Neuron (in vitro differentiated cells): ENCODE measurements around the gene CRYBA2.

Experiments used
- H2AFZ ChIP-seq: one replicate; pipeline ENCODE4 v1.6.1; 2013; ENCODE audit warnings: low read depth, mild to moderate bottlenecking, inconsistent platforms, low read length, moderate library complexity
- H3K27me3 ChIP-seq: one replicate; pipeline ENCODE4 v1.6.1; 2013; ENCODE audit warnings: low read length; ENCODE audit not compliant: insufficient read depth
- H3K36me3 ChIP-seq: one replicate; pipeline ENCODE4 v1.6.1; 2013; ENCODE audit warnings: low read length; ENCODE audit not compliant: insufficient read depth
- H3K4me1 ChIP-seq: one replicate; pipeline ENCODE4 v1.6.1; 2013; ENCODE audit warnings: low read length; ENCODE audit not compliant: insufficient read depth
- H3K4me3 ChIP-seq: 2 replicates; pipeline ENCODE4 v1.5.1; 2013; ENCODE audit warnings: mild to moderate bottlenecking, low read length, moderate library complexity
- H3K9me3 ChIP-seq: one replicate; pipeline ENCODE4 v1.6.1; 2013; ENCODE audit warnings: low read length

Gene CRYBA2

DNA sequence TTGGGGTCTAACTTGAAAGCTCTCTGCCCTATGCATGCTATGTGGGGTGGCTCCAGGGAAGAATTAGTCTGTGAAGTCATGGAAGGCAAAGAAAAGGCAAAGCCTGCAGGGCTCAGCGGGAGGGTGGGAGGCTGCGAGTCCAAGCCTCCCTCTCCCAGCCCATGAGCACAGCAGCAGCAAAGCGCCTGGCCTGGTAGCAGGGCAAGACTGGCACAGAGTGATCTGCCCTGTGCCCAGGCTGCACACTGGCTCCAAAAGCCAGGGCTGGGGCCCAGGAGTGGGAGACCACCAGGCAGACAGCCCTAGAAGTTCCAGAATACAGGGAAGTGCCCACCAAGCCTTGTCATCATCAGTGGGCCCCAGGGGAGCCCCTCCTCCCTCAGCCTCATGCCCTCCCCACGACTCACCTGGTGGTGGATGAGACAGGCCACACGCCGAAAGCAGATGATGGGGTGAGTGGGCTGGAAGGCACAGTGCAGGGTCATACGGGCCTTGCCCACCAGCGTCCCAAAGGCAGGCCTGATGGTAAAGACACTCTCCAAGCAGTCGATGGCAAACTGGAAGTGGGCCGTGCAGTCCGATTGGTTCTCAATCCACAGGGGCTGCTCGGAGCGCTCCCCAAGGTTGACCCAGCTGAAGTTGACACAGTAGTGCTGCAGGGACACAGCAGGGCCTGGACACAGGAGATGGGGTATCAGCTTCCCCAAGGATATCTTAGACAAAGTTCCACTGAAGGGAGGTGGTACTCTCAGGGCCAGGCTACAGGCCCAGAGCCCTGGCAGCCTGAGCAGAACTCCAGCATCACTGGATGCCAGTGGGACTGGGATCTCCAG is 36.0 kb upstream of the CRYBA2 start:
- H3K4me3 ChIP-seq: no peak overlapping the region
- H3K4me1 ChIP-seq: peaks cover 5% of the 10 kb centered on the region
- H3K27me3 ChIP-seq: peaks cover 12% of the 10 kb centered on the region
- no peaks in the 10 kb centered on the region for H3K36me3 ChIP-seq
- H2AFZ ChIP-seq: no peak overlapping the region
- no peaks in the 10 kb centered on the region for H3K9me3 ChIP-seq

DNA sequence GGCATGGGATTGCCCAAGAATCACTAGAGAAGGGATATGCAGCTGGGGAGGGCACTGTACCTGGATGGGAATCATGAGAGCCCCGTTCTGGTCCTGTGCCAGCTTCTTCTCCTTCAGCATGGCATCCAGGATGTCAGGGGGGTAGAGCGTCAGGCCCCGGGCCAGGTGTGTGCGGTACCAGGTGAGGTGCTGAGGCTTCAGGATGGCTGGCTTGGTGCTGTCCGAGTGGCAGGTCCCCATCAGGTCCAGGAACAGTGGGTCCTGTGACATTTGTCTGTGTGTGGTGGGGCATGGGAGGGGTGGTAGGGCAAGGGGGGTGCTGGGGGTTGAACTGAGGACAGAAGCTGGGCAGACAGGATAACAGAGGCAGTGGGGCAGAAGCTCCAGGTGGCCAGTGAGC is 34.9 kb upstream of the CRYBA2 start:
- Histone ChIP-seq H3K4me3 (no peak overlapping the region), H3K4me1 (peaks cover 10% of the 10 kb centered on the region), H3K27me3 (peaks cover 19% of the 10 kb centered on the region), H3K36me3 (no peaks in the 10 kb centered on the region), H3K9me3 (no peaks in the 10 kb centered on the region), H2AFZ (no peak overlapping the region)

DNA sequence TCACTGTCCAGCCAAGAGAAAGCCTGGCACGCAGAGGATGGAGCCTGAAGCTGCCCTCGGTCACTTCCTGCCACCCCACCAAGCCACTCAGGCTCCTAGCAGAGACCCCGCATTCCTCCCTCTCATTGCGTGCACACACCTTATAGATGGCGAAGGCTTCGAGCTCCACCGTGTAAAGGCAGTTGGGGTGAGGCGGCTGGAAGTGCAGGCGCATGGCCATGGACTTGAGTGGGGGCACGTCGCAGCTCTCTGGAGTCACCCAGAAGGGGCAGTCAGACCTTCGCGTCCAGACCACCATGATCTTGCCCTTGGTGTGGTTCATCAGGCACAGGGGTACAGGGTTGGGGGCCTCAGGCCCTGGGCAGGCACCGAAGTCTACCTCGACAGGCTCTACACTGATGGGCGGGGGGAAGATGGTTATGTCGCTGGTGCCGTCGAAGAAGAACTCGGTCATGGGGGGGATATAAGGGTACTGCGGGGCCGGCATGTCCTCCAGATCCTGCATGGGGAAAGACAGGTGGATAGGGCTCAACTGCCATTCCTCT is 34.4 kb upstream of the CRYBA2 start:
- H2AFZ ChIP-seq: no peak overlapping the region
- peaks cover 10% of the 10 kb centered on the region for H3K4me1 ChIP-seq
- no peaks in the 10 kb centered on the region for H3K36me3 ChIP-seq
- no peak overlapping the region for H3K4me3 ChIP-seq
- H3K27me3 ChIP-seq: peaks cover 21% of the 10 kb centered on the region
- no peaks in the 10 kb centered on the region for H3K9me3 ChIP-seq

DNA sequence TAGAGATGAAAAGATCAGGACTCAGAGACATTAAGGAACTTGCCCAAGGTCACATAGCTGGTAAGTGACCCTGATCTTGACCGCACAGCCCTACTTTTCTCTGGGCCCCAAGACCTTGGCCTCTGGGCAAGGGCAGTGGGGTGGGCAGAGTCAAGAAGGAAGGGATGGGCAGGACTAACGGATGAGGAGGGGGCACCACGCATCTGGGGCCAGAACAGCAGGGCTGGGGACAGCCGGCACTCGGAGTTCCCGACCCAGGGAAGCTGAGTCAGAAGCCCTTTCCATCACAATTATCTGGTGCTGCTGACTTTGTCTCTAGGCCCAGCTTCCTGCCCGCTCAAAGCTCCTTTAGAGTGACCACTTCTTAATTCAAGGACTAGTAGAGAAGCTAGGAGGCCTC is 33.7 kb upstream of the CRYBA2 start:
- Histone ChIP-seq H2AFZ (no peak overlapping the region), H3K36me3 (no peaks in the 10 kb centered on the region), H3K9me3 (no peaks in the 10 kb centered on the region), H3K27me3 (peaks cover 23% of the 10 kb centered on the region), H3K4me1 (peaks cover 10% of the 10 kb centered on the region), H3K4me3 (no peak overlapping the region)

DNA sequence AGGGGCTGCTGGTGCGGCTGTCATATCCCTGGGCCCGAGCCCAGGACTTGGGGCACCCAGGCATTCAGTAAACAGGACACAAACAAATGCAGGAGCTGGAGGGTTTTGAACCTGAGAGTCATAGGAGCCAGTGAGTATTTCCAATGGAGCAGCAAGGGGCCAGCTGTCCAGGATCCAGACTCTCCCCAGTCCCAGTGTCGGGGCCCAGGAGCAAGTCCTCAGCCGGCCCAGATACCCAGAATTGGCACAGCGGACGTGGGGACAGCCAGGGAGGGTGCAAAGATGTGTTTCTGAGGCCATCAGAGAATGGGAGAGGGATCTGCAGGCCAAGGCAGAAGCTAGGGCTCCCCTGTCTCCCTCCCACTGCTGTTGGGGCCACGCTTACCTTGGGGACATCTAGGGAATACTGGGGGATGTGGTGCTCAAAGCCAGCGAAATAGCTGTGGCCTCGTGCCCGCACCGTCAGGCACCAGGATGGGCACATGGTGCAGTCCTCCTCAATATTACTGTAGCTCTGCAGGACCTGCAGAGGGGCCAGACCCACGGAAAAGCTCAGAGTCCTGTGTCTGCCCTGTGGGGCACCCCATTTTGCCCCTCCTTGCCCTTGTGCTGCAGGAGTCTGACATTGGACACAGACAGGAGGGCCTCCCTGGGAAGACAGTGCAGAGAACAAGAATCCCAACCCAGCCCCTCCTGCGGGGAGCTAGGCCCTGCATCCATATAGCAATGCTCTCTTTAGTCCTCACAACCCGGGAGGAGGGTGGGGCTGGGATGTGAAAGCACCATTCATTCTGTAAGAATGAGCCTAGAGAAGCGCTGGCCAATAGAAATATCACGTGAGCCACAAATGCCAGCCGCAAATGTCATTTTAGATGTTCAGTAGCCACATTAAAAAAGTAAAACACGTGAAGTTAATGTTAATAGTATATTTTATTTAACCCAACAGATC is 32.7 kb upstream of the CRYBA2 start:
- Histone ChIP-seq H3K4me3 (no peak overlapping the region), H2AFZ (no peak overlapping the region), H3K36me3 (no peaks in the 10 kb centered on the region), H3K4me1 (peaks cover 10% of the 10 kb centered on the region), H3K9me3 (no peaks in the 10 kb centered on the region), H3K27me3 (peaks cover 29% of the 10 kb centered on the region)

DNA sequence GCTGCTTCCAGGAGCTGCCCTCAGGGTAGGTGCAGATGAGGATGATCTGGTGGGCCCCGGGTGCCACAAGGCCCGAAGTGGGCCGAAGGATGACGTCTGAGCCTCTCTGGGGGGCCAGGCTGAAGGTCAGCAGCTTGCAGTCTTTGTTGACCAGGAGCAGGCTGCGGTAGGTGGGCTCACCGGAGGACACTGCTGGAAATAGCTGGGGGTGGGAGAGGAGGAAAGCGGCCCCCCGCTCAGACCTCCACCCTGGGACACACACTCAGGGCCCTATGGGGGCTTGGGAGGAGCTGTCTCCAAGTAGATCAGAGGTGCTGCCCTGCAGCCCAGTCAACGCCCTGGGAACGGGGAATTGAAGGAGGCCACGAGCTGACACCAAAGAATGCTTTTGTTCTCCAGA is 30.8 kb upstream of the CRYBA2 start:
- H3K27me3 ChIP-seq: peaks cover 41% of the 10 kb centered on the region
- peaks cover 8% of the 10 kb centered on the region for H3K4me1 ChIP-seq
- no peak overlapping the region for H2AFZ ChIP-seq
- H3K4me3 ChIP-seq: no peak overlapping the region
- H3K36me3 ChIP-seq: no peaks in the 10 kb centered on the region
- H3K9me3 ChIP-seq: no peaks in the 10 kb centered on the region

DNA sequence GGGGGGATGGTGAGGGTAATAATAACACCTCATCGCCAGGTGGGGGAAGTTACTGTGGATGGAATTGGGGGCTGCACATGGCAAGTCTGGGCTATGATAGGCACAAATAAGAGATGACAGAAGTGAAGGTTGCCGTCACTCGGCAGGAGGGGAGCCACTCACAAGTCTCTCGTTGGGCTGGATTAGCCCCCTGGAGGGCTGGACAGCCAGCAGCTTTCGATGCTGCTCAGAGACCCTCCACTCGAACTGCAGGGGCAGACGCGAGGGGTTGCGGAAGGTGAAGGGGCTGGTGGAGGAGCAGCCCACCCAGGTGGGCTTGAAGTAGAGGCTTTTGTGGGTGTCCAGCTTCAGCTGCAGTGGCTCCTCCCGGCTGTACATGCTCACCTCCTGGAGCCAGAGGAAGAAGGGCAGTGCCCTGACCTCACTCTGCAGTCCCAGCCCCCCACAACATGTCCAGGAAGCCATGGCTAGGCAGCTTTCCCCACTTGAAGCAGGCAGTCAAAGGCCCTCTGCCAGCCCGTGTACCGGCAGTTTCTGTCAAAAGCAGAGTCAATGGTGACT is 29.9 kb upstream of the CRYBA2 start:
- Histone ChIP-seq H3K4me1 (peaks cover 8% of the 10 kb centered on the region), H3K27me3 (peaks cover 51% of the 10 kb centered on the region), H3K36me3 (no peaks in the 10 kb centered on the region), H3K9me3 (no peaks in the 10 kb centered on the region), H3K4me3 (no peak overlapping the region), H2AFZ (no peak overlapping the region)

DNA sequence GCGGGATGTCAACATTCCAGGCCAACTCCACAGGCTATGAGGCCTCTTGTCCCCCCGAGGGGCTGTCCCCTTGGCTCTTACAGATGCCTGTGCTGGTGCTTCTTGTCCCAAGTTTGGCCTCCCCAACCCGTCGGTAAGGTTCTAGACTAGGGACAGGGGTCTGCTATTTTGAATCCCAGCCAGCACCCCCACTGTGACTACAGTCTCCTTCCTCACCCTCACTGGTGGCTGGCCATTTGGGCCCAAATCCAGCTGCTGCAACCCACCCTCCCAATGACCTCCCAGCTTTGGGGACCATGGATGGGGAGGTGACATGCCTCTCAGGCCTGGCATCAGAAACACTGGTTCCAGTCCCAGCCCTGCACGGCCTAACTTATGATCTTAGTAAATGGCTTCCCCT is 29.4 kb upstream of the CRYBA2 start:
- H3K4me3 ChIP-seq: no peak overlapping the region

DNA sequence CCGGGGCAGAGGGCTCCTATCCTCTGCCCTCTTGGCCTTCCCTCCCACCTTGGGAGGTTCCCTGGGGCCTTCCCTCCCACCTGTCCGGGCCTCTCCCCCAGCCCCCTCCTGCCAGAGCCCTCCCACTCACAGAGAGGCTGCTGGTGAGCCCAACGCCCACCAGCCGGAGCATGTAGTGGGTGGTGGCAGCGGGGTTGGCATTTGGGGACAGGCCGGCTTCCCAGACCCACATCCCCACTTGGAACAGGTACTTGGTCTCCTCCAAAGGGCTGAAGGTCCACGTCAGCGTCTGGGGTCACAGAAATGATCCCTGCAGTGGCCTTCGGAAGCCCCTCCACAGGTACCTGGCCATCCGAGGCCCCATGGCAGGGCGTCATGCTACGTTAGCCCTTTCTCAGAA is 28.8 kb upstream of the CRYBA2 start:
- H3K36me3 ChIP-seq: no peaks in the 10 kb centered on the region
- H3K27me3 ChIP-seq: peaks cover 54% of the 10 kb centered on the region
- no peaks in the 10 kb centered on the region for H3K9me3 ChIP-seq
- no peak overlapping the region for H3K4me3 ChIP-seq
- no peak overlapping the region for H2AFZ ChIP-seq
- H3K4me1 ChIP-seq: peaks cover 8% of the 10 kb centered on the region

More for the DNA sequence above, 29.4 kb upstream of the CRYBA2 start:
- no peaks in the 10 kb centered on the region for H3K36me3 ChIP-seq
- no peak overlapping the region for H2AFZ ChIP-seq
- peaks cover 51% of the 10 kb centered on the region for H3K27me3 ChIP-seq
- H3K9me3 ChIP-seq: no peaks in the 10 kb centered on the region
- H3K4me1 ChIP-seq: peaks cover 8% of the 10 kb centered on the region

DNA sequence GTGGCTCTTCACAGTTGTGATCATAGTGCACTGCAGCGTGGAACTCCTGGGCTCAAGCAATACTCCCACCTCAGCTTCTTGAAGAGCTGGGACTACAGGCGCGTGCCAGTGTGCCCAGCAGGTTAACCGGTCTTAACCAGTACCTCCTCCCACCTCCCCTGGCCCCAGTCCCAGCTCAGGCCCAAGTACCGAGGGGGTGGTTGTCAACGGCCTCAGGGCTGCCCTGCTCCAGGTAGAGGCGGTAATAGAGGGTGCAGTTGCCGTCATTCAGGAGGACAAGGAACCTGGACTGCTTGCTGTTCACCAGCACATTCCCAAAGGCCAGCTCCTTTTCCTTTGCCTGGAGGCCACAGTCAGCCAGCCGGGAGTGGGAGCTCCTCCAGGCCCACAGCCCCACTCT is 28.4 kb upstream of the CRYBA2 start:
- no peak overlapping the region for H3K4me3 ChIP-seq
- no peaks in the 10 kb centered on the region for H3K36me3 ChIP-seq
- H3K9me3 ChIP-seq: no peaks in the 10 kb centered on the region
- H2AFZ ChIP-seq: no peak overlapping the region
- H3K4me1 ChIP-seq: peaks cover 8% of the 10 kb centered on the region
- H3K27me3 ChIP-seq: peaks cover 58% of the 10 kb centered on the region

DNA sequence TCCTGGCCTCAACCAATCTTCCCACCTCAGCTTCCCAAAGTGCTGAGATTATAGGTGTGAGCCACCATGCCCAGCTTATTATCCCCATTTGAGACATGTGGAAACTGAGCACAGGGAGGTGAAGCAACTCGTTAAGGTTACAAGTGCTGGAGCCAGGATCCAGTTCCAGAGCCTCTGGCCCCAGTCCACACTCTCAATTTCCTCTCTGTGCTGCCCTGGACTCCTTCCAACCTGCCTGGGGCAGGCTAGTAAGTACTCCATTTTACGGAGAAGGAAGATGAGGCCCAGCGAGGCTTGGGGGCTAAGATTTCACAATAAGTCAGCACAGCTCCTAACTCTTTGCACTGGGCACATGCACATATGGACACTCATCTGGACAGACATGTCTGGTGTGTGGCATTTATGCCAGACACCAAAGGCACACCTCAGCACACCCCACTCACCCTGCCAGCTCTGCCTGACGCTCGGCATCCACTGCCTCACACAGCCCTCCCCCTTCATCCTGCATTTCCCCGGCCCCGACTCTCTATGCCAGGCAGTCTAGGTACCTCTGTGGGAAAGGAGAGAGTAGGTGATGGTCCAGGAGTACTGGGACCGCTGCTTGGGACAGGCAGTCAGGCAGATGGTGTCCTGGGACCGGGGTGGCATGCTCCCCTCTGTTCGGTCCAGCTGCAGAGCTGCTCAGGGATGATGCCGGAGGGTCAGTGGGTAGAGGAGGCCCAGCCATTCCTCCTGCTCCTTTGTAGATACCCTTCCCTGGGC is 27.6 kb upstream of the CRYBA2 start:
- Histone ChIP-seq H3K27me3 (peaks cover 60% of the 10 kb centered on the region), H3K9me3 (no peaks in the 10 kb centered on the region), H3K4me3 (no peak overlapping the region), H3K4me1 (peaks cover 8% of the 10 kb centered on the region), H3K36me3 (no peaks in the 10 kb centered on the region), H2AFZ (no peak overlapping the region)

DNA sequence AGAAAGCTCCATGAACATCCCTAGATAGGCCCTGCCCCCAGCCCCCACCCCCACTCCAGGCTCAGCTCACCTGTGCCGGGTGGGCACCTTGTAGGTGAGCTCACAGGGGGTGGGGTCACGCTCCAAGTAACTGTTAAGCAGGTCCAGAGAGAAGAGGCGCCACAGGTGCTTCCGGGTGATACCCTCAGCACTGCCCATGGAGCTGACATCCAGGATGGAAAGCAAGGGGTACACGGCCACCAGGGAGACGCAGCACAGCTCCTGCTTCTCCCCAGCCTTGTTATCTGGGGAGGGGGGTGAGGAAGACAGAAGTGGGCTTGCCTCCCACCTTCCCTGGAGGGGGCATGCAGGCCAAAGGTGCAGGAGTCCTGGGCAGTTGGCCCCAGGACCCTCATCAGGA is 26.2 kb upstream of the CRYBA2 start:
- Histone ChIP-seq H3K4me1 (peaks cover 6% of the 10 kb centered on the region), H3K9me3 (no peaks in the 10 kb centered on the region), H2AFZ (no peak overlapping the region), H3K4me3 (no peak overlapping the region), H3K36me3 (no peaks in the 10 kb centered on the region), H3K27me3 (peaks cover 70% of the 10 kb centered on the region)
